Measurements from ENCODE around the gene LPP.
"Not testable (repeated sequence)": the region's sequence is repeated elsewhere in the genome, so short reads cannot be mapped to it uniquely, and the experiment has no call there.

The LPP gene

GRCh38 chr3:188590557-188590956, 436.6 kb downstream of the LPP start:
- DNase-seq (ENCODE audit: low read depth): no peak

GRCh38 chr3:188594139-188594538, 440.2 kb downstream of the LPP start:
- no peak for DNase-seq (ENCODE audit: low read depth)

GRCh38 chr3:188595890-188596376, 442.0 kb downstream of the LPP start:
- DNase-seq (ENCODE audit: low read depth): no peak

- no peak for DNase-seq (ENCODE audit: low read depth)
Measured at GRCh38 chr3:188598894-188599293, 444.9 kb downstream of the LPP start.

GRCh38 chr3:188602111-188602510, 448.2 kb downstream of the LPP start:
- no peak for DNase-seq (ENCODE audit: low read depth)

- DNase-seq (ENCODE audit: low read depth): no peak
Measured at GRCh38 chr3:188602620-188603019, 448.7 kb downstream of the LPP start.

- no peak for DNase-seq (ENCODE audit: low read depth)
Measured at GRCh38 chr3:188604651-188605050, 450.7 kb downstream of the LPP start.

- no peak for DNase-seq (ENCODE audit: low read depth)
Measured at GRCh38 chr3:188605231-188605630, 451.3 kb downstream of the LPP start.

GRCh38 chr3:188605905-188606304, 451.9 kb downstream of the LPP start:
- no peak for DNase-seq (ENCODE audit: low read depth)

GRCh38 chr3:188607805-188608315, 453.9 kb downstream of the LPP start:
- no peak for DNase-seq (ENCODE audit: low read depth)

GRCh38 chr3:188608401-188608800, 454.4 kb downstream of the LPP start:
- DNase-seq (ENCODE audit: low read depth): no peak

- DNase-seq (ENCODE audit: low read depth): not testable (repeated sequence)
Measured at GRCh38 chr3:188613721-188614120, 459.8 kb downstream of the LPP start.

- DNase-seq (ENCODE audit: low read depth): no peak
Measured at GRCh38 chr3:188617270-188617669, 463.3 kb downstream of the LPP start.

GRCh38 chr3:188617988-188618701, 464.2 kb downstream of the LPP start:
- DNase-seq (ENCODE audit: low read depth): no peak

- DNase-seq (ENCODE audit: low read depth): no peak
Measured at GRCh38 chr3:188620752-188621151, 466.8 kb downstream of the LPP start.

- no peak for DNase-seq (ENCODE audit: low read depth)
Measured at GRCh38 chr3:188624384-188624783, 470.4 kb downstream of the LPP start.

- DNase-seq (ENCODE audit: low read depth): no peak
Measured at GRCh38 chr3:188624828-188625227, 470.9 kb downstream of the LPP start.

- DNase-seq (ENCODE audit: low read depth): no peak
Measured at GRCh38 chr3:188627652-188628051, 473.7 kb downstream of the LPP start.

- no peak for DNase-seq (ENCODE audit: low read depth)
Measured at GRCh38 chr3:188631291-188632010, 477.5 kb downstream of the LPP start.

- DNase-seq (ENCODE audit: low read depth): no peak
Measured at GRCh38 chr3:188633206-188633605, 479.2 kb downstream of the LPP start.

- no peak for DNase-seq (ENCODE audit: low read depth)
Measured at GRCh38 chr3:188634285-188634684, 480.3 kb downstream of the LPP start.

GRCh38 chr3:188635258-188636042, 481.5 kb downstream of the LPP start:
- DNase-seq (ENCODE audit: low read depth): no peak

All from activated T-cell treated with anti-CD3 and anti-CD28 coated beads for 24 hours (primary cell).